C4-2B (cell line): Measurements from ENCODE around the gene STAB2.

ENCODE experiments used
- ZFX ChIP-seq: fragments of 450-650 bp; IDR thresholded peaks from 2 replicates; pipeline ENCODE4 v1.6.1; 2017
- TF ChIP-seq, protein P1 (sequence below): fragments of 450-650 bp; conservative IDR thresholded peaks from 2 replicates; pipeline ENCODE4 v1.5.1; 2017; ENCODE audit warnings: mild to moderate bottlenecking

DNA sequence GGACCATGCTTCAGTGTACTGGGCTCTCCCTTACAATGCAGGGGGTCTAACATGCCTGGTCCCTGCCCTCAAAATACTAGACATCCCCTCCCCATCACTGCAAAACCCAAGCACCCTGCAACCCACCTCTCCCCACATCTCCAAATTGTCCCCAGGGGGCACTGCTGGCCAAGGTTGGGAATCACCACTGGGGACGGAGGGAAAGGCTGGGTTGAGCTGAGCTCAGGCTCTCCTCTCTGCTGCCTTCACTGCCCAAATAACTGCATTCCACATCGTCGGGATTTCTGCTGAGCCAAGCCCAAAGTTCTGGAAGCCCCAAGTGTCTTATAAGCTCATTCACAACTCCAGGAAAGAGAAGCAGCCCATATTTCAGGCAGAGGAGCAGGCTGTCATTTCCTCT, 184.4 kb downstream of the STAB2 start:
- TF ChIP-seq, protein P1, sequence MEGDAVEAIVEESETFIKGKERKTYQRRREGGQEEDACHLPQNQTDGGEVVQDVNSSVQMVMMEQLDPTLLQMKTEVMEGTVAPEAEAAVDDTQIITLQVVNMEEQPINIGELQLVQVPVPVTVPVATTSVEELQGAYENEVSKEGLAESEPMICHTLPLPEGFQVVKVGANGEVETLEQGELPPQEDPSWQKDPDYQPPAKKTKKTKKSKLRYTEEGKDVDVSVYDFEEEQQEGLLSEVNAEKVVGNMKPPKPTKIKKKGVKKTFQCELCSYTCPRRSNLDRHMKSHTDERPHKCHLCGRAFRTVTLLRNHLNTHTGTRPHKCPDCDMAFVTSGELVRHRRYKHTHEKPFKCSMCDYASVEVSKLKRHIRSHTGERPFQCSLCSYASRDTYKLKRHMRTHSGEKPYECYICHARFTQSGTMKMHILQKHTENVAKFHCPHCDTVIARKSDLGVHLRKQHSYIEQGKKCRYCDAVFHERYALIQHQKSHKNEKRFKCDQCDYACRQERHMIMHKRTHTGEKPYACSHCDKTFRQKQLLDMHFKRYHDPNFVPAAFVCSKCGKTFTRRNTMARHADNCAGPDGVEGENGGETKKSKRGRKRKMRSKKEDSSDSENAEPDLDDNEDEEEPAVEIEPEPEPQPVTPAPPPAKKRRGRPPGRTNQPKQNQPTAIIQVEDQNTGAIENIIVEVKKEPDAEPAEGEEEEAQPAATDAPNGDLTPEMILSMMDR = peak; percentile 47
- TF ChIP-seq ZFX = no peak
